Activated CD4-positive, alpha-beta T cell treated with anti-CD3 and anti-CD28 coated beads for 24 hours (primary cell): ENCODE data around the gene KCNJ18.
"Not testable (repeated sequence)": the region's sequence is repeated elsewhere in the genome, so short reads cannot be mapped to it uniquely, and the experiment has no call there.

Experiments
- DNase-seq, 2 donors: peaks; one replicate each; pipeline ENCODE4 v3.0.0-alpha.2; 2020; ENCODE audit warnings: low read depth in 2 of 2

Gene KCNJ18

GRCh38 chr17:21671437-21671836 lies 20.9 kb upstream of the KCNJ18 start:
- DNase-seq, result not testable (repeated sequence)

- DNase-seq, result not testable (repeated sequence)
These were observed 20.5 kb upstream of the KCNJ18 start for GRCh38 chr17:21671871-21672270.

- not testable (repeated sequence) for DNase-seq
These were observed 18.7 kb upstream of the KCNJ18 start for GRCh38 chr17:21673451-21674241.

GRCh38 chr17:21674242-21674731 lies 18.0 kb upstream of the KCNJ18 start:
- no peak for DNase-seq

- not testable (repeated sequence) for DNase-seq
These were observed 17.2 kb upstream of the KCNJ18 start for GRCh38 chr17:21674891-21675738.

- DNase-seq, result not testable (repeated sequence)
These were observed 16.6 kb upstream of the KCNJ18 start for GRCh38 chr17:21675739-21676130.

GRCh38 chr17:21676281-21677111 lies 15.8 kb upstream of the KCNJ18 start:
- DNase-seq, result no peak

- DNase-seq, result no peak
These were observed 15.0 kb upstream of the KCNJ18 start for GRCh38 chr17:21677126-21677910.

GRCh38 chr17:21677911-21678310 lies 14.4 kb upstream of the KCNJ18 start:
- DNase-seq, result no peak

- no peak for DNase-seq
These were observed 13.8 kb upstream of the KCNJ18 start for GRCh38 chr17:21678393-21679081.

- no peak for DNase-seq
These were observed 12.8 kb upstream of the KCNJ18 start for GRCh38 chr17:21679256-21680146.

- DNase-seq, result no peak
These were observed 12.0 kb upstream of the KCNJ18 start for GRCh38 chr17:21680366-21680765.

GRCh38 chr17:21680850-21681351 lies 11.4 kb upstream of the KCNJ18 start:
- DNase-seq, result not testable (repeated sequence)

GRCh38 chr17:21681576-21681975 lies 10.7 kb upstream of the KCNJ18 start:
- DNase-seq, result not testable (repeated sequence)

- not testable (repeated sequence) for DNase-seq
These were observed 10.2 kb upstream of the KCNJ18 start for GRCh38 chr17:21682130-21682529.

- DNase-seq, result not testable (repeated sequence)
These were observed 9.1 kb upstream of the KCNJ18 start for GRCh38 chr17:21683142-21683712.

GRCh38 chr17:21683897-21684296 lies 8.4 kb upstream of the KCNJ18 start:
- DNase-seq, result not testable (repeated sequence)

GRCh38 chr17:21684384-21684783 lies 7.9 kb upstream of the KCNJ18 start:
- not testable (repeated sequence) for DNase-seq
